Skin epidermis (tissue), 12 donors: ENCODE measurements around the gene SLC16A6.
"Not testable (repeated sequence)": the region's sequence is repeated elsewhere in the genome, so short reads cannot be mapped to it uniquely, and the experiment has no call there.

ENCODE experiments used
- H3K27ac ChIP-seq, 21 experiments: fragments of 200-600 bp; sonication (generic) in 11 of 21; one replicate each; pipeline ENCODE4 v1.5.0; 2020; ENCODE audit warnings: mild to moderate bottlenecking in 3 of 21, inconsistent platforms in 2 of 21, moderate library complexity in 2 of 21
- H3K4me3 ChIP-seq, 7 experiments: fragments of 200-600 bp; sonication (generic) in 2 of 7; one replicate each; pipeline ENCODE4 v1.5.0; 2020; ENCODE audit warnings: inconsistent platforms in 2 of 7, mild to moderate bottlenecking in 2 of 7, moderate library complexity in 1 of 7

SLC16A6 gene

GRCh38 chr17:68317458-68317857 lies 26.5 kb upstream of the SLC16A6 start:
- Histone ChIP-seq H3K27ac (no peak overlapping the region), H3K4me3 (no peak overlapping the region)

GRCh38 chr17:68315930-68316329 lies 25.0 kb upstream of the SLC16A6 start:
- Histone ChIP-seq H3K4me3 (no peak overlapping the region), H3K27ac (peak overlapping the region in 1 of 21 experiments; percentile 49)

DNA sequence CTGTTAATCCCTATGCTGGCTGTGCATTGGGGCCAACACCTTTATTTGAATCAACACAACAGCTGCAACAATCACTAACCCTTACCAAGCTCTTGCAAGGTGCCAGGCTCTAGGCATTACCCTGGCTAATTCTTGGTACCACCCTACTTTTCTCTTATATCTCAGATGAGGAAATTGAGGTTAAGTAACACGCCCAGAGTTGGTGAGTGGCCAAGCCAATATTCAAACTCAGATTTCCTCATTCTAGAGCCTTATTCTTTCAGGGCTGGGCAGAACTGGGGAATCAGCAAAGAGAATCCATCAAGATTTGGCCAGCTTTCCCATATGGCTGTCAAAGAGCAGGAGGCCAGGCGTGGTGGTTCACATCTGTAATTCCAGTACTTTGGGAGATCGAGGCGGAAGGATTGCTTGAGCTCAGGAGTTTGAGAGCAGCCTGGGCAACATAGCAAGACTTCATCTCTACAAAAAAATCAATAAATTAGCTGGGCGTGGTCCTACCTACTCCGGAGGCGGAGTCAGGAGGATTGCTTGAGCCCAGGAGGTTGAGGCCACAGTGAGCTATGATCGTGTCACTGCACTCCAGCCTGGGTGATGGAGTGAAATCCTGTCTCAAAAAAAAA lies 24.1 kb upstream of the SLC16A6 start:
- H3K27ac ChIP-seq, result peak overlapping the region in 11 of 21 experiments; percentile 11 to 64 (median 40)
- H3K4me3 ChIP-seq, result no peak overlapping the region

GRCh38 chr17:68310152-68310551 lies 19.2 kb upstream of the SLC16A6 start:
- H3K27ac ChIP-seq, result no peak overlapping the region

GRCh38 chr17:68309066-68309670 lies 18.2 kb upstream of the SLC16A6 start:
- not testable (repeated sequence) for H3K4me3 ChIP-seq

More at GRCh38 chr17:68310152-68310551, 19.2 kb upstream of the SLC16A6 start:
- H3K4me3 ChIP-seq, result no peak overlapping the region

GRCh38 chr17:68308486-68308885 lies 17.6 kb upstream of the SLC16A6 start:
- H3K4me3 ChIP-seq, H3K27ac ChIP-seq: not testable (repeated sequence)

More at GRCh38 chr17:68309066-68309670, 18.2 kb upstream of the SLC16A6 start:
- H3K27ac ChIP-seq, result not testable (repeated sequence)

DNA sequence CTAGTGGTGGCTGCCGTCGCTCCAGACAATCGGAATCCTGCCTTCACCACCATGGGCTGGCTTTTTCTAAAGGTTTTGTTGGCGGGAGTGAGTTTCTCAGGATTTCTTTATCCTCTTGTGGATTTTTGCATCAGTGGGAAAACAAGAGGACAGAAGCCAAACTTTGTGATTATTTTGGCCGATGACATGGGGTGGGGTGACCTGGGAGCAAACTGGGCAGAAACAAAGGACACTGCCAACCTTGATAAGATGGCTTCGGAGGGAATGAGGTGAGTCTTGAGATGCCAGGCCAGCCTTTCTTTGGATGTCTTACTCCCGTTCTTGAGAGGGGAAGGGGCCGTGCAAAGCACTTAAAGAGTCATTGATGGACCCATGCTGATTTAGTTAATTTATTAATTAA lies 16.5 kb upstream of the SLC16A6 start:
- Histone ChIP-seq H3K27ac (no peak overlapping the region), H3K4me3 (no peak overlapping the region)

- no peak overlapping the region for H3K4me3 ChIP-seq
These were observed 15.9 kb upstream of the SLC16A6 start for GRCh38 chr17:68306819-68307218.

GRCh38 chr17:68305142-68305541 lies 14.2 kb upstream of the SLC16A6 start:
- Histone ChIP-seq H3K4me3 (no peak overlapping the region), H3K27ac (peak overlapping the region in 2 of 21 experiments; percentile 14 to 42)

More at GRCh38 chr17:68306819-68307218, 15.9 kb upstream of the SLC16A6 start:
- no peak overlapping the region for H3K27ac ChIP-seq

GRCh38 chr17:68304706-68305105 lies 13.8 kb upstream of the SLC16A6 start:
- H3K27ac ChIP-seq, result no peak overlapping the region

GRCh38 chr17:68302666-68303065 lies 11.7 kb upstream of the SLC16A6 start:
- Histone ChIP-seq H3K4me3 (no peak overlapping the region), H3K27ac (peak overlapping the region in 1 of 21 experiments; percentile 6)

More at GRCh38 chr17:68304706-68305105, 13.8 kb upstream of the SLC16A6 start:
- no peak overlapping the region for H3K4me3 ChIP-seq

- peak overlapping the region in 1 of 21 experiments; percentile 6 for H3K27ac ChIP-seq
- H3K4me3 ChIP-seq, result no peak overlapping the region
These were observed 11.2 kb upstream of the SLC16A6 start for GRCh38 chr17:68302066-68302564.

DNA sequence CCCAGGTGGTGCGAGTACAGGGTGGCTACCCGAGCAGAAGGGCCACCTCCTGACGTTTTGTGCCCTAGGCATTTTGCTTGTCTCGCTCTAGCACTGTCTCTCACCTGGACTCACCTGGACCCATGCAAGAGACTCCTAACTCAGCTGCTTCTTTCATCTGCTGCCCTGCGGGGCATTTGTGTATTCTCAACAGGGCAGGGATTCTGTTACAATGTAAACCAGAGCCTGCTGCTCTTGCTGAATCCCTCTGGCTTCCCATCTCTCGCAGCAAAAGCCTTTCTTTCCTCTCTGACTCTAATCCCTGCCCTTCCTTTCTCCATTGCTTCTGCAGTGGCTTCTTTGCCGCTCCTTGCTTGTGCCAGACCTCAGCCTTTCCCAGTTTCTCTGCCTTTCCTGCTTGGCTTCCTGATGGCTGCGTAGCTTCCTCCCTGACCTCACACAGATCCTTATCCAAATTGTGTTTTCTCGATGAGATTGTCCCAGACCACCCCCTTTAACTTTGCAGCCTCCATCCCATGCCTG lies 10.6 kb upstream of the SLC16A6 start:
- Histone ChIP-seq H3K4me3 (no peak overlapping the region), H3K27ac (peak overlapping the region in 1 of 21 experiments; percentile 1)

DNA sequence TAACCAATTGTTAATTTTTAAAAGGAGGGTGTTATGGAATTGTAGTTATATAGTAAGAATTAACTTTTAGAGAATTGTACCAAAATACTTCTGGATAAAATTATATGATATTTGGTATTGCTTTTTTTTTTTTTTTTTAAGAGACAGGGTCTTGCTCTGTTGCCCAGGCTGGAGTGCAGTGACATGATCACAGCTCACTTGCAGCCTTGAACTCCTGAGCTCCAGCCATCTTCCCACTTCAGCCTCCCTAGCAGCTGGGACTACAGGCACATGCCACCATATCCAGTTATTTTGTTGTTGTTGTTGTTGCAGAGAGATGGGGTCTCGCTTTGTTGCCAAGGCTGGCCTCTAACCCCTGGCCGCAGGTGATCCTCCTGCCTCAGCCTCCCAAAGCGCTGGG lies 8.9 kb upstream of the SLC16A6 start:
- H3K27ac ChIP-seq, result no peak overlapping the region
- H3K4me3 ChIP-seq, result no peak overlapping the region

DNA sequence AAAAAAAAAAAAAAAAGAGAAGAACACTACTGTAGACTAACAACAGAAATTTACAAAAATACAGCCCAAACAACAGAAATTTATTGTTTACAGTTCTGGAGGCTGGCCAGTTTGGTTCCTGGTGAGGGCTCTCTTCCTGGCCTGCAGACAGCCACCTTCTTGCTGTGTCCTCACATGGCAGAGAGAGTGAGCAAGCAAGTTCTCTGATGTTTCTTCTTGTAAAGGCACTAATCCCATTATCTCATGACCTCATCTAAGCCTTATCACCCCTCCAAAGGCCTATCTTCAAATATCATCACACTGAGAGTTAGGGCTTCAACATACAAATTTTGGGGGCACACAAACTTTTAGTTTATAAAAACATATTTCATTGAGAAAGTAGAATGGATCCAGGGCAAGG lies 7.7 kb upstream of the SLC16A6 start:
- H3K27ac ChIP-seq, result peak overlapping the region in 1 of 21 experiments; percentile 99
- no peak overlapping the region for H3K4me3 ChIP-seq

- no peak overlapping the region for H3K4me3 ChIP-seq
- H3K27ac ChIP-seq, result peak overlapping the region in 20 of 21 experiments; percentile 1 to 99 (median 56)
These were observed 6.3 kb upstream of the SLC16A6 start for GRCh38 chr17:68297195-68297594.

- Histone ChIP-seq H3K27ac (peak overlapping the region in 18 of 21 experiments; percentile 1 to 99 (median 58)), H3K4me3 (no peak overlapping the region)
These were observed 5.6 kb upstream of the SLC16A6 start for GRCh38 chr17:68296217-68297191.

DNA sequence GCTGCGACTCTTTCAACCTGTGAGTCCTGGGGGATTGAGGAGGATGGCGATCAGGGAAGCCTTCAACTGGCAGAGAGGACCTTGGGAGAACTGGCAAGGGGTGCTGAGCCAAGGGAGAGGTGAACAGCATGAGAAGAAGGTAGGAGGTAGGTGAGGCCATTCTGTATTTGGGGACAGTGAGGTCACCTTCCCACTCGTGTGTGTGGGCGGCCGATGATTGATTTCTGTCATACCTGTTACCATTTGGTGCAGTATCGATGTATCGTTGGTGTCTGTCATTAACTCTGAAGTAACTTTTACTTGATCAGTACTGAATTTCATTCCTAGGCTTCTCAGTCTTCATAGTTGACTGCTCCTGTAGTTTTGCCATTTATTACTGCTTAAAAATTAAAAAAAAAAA lies 4.2 kb upstream of the SLC16A6 start:
- no peak overlapping the region for H3K4me3 ChIP-seq
- H3K27ac ChIP-seq, result peak overlapping the region in 3 of 21 experiments; percentile 46 to 99 (median 81)

GRCh38 chr17:68294617-68295016 lies 3.7 kb upstream of the SLC16A6 start:
- Histone ChIP-seq H3K27ac (peak overlapping the region in 4 of 21 experiments; percentile 19 to 99 (median 54)), H3K4me3 (no peak overlapping the region)

GRCh38 chr17:68294196-68294555 lies 3.2 kb upstream of the SLC16A6 start:
- peak overlapping the region in 4 of 21 experiments; percentile 19 to 99 (median 54) for H3K27ac ChIP-seq

More at GRCh38 chr17:68294196-68294555, 3.2 kb upstream of the SLC16A6 start:
- H3K4me3 ChIP-seq, result no peak overlapping the region
